HG02973 (cell line): ENCODE results near the gene FAM83F.

Experiments used
- ATAC-seq: cut with Tn5 transposase; IDR thresholded peaks from one replicate; pipeline ENCODE4 v1.9.1; 2021; ENCODE audit warnings: moderate library complexity; ENCODE audit not compliant: unreplicated experiment

Gene FAM83F

GRCh38 chr22:40033586-40034380 is 39.0 kb downstream of the FAM83F start:
- ATAC-seq = no peak

GRCh38 chr22:40035351-40035750 is 40.6 kb downstream of the FAM83F start:
- no peak for ATAC-seq

GRCh38 chr22:40036126-40036525 is 41.4 kb downstream of the FAM83F start:
- no peak for ATAC-seq

GRCh38 chr22:40036591-40037225 is 42.0 kb downstream of the FAM83F start:
- ATAC-seq = no peak

DNA sequence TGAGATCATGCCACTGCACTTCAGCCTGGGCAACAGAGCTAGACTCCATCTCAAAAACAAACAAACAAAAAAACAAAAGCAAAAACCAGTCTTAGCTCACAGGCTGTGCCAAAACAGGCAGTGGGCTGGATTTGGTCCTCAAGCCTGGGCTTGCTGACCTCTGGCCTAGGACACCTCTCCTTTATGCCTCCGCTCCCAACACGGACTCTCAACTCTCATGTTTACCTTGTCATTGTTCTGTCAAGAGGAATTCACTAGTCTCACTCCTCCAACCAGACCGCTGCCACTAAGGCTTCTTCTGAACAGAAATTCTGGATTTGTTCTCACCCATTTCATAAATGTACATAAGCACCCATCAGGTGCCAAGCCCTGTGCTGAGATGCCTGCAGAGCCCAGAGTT is 42.6 kb downstream of the FAM83F start:
- ATAC-seq = no peak

- no peak for ATAC-seq
Measured at GRCh38 chr22:40039482-40040115, 44.8 kb downstream of the FAM83F start.

- no peak for ATAC-seq
Measured at GRCh38 chr22:40040927-40041326, 46.2 kb downstream of the FAM83F start.

DNA sequence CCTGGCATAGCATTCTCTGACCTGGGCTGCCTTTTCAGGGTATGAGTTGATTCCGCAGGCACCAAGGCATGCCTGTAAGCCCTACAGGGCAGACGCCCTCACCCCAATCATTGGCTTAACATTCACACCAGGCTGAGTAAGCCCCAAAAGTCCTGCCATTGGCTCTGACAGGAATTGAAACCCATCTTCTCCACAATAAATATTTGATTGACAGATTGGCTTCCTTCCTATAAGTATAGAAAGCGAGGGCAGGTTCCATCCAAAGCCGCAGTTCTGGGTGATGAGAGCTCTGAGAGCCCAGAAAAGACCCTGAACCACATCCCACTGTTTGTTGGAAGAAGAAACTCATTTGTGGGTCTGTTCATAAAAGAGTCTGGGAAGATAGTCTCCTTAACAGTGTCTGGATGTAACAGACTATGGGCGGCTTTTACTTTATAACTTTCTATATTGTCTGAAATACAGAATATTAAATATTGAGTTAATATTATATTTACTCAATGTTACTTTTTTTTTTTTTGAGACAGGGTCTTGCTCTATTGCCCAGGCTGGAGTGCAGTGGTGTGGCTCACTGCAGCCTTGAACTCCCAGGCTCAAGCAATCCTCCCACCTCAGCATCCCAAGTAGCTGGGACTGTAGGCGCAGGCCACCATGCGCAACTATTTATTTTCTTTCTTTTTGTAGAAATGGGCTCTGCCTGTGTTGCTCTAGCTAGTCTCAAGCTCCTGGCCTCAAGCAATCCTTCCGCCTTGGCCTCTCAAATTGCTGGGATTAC is 46.8 kb downstream of the FAM83F start:
- no peak for ATAC-seq

DNA sequence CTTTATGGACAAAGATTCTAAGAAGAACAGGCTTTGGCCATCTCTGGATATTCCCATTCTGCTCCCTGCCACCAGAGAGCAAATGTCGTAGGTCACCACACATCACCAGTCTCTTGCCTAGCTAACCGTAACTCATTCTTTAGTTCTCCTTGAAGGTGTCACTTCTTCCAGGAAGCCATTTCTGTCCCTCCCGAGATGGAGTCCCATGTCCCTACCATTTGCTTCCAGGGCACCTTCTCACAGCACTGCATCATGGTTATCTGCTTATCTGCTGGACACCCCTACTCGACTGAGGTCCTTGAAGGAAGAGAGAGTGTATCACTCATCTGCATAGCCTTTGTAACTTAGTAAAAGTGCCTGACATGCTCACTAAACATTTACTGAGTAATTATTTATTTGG is 47.6 kb downstream of the FAM83F start:
- no peak for ATAC-seq

GRCh38 chr22:40043081-40043480 is 48.3 kb downstream of the FAM83F start:
- ATAC-seq = no peak

DNA sequence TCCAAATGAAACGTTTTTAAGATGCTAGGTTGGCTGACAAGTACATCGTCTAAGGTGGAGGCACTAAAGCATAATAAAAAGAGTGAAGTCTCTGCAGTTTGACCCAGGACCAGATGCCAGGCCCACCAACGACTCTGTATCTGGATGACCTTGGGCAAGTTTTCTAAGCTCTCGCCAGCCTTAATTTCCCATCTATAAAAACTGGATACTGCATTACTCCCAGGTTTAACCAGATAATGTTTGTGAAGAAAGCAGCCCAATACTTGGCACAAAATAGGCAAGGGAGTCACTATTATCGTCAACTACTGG is 49.0 kb downstream of the FAM83F start:
- no peak for ATAC-seq

DNA sequence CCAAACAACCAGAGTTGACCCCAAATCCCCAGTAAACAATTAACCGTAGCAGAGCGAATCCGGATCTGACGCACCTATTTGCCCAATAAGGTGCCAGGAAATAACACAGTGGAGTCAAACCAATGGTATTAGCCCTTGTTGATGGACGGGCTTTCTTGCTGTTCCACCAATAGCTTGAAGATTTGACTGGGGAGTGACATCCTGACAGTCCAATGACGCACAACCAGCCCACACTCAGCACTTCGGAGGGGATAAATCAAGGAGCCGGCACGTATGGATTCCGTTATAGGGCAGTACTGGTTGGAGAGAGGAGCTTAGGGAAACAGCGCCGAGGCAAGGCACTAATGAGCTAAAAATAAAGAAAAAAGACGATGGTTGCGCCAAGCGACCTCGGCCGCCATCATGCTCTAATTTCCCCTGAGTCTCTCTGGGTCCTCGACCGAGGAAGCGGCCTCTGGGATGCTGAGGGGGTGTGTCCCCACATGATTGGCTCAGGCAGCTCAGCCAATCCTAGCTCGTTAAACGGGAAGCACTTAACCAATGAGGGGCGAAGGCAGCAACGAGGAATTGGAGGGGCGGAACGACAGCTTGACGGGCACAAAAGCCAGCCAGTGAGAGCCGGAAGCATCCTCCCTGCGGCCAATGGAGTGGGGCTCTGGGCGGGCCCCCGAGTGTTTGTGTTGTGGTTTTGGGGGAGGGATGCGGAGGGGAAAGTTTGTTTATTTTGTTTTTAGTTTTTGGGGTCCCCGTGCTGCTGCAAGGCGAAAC is 49.5 kb downstream of the FAM83F start:
- ATAC-seq = peak; percentile 71

DNA sequence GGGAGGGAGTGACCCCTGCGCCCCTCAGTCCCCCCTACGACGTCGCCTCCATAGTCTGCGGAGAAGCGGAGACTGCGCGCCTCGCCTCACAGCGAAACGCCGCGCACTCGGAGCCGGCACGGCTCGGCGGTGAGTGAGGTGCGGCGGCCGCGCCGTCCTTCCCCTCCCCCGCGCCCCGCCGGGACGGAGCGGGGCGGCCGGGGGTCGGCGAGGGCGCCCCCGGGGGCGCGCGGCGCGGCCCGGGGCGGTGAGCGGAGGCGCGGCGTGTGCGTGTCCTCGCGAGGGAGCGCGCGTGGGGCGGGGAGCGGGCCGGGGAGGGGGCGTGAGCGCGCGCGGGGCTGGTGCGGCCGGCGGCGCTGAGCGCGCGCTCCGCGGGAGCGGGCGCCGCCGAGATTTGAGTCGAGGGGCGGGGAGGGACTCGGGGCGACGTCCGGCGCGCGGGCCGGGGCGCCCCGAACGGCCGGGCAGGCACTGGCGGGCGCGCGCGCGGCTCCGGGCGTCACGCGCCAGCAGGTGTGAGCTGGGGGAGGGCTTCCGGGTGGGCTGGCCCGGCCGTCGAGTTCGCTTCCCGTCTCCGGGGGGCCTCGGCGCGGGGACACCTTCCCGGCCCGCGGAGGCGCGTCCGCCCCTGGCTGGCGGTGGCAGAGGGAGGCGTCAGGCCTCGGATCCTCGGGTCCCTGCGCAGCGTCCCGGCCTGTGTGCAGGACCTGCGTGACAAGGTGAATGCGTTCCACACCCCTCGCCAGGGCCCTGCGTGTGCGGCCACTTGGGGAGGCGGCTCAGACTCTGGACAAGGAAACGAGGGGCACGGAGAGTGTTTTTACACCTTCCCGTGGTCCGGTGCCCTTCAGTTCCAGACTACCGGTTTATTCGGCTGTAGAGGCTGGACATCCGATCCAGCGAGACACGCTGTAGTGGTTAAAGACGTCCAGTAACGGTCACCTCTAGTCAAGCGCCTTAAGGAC is 50.4 kb downstream of the FAM83F start:
- peak; percentile 23 for ATAC-seq

GRCh38 chr22:40046126-40046525 is 51.4 kb downstream of the FAM83F start:
- no peak for ATAC-seq

- ATAC-seq = peak; percentile 74
Measured at GRCh38 chr22:40050258-40050657, 55.5 kb downstream of the FAM83F start.

- no peak for ATAC-seq
Measured at GRCh38 chr22:40051322-40051721, 56.6 kb downstream of the FAM83F start.

GRCh38 chr22:40053460-40053859 is 58.7 kb downstream of the FAM83F start:
- ATAC-seq = no peak

- ATAC-seq = no peak
Measured at GRCh38 chr22:40054486-40054885, 59.7 kb downstream of the FAM83F start.

GRCh38 chr22:40055143-40055883 is 60.6 kb downstream of the FAM83F start:
- peak; percentile 84 for ATAC-seq
